K562 (cell line): Measurements from ENCODE around the gene PGPEP1. TPM values are rescaled to one million over a fixed set of nuclear protein-coding genes. Genes with fewer than 3 reads are reported as not detected.

Source experiments
- CREB5 ChIP-seq: fragments of 250-450 bp; sonication (Bioruptor Pico); IDR thresholded peaks from 2 replicates; pipeline ENCODE4 v1.5.0; 2020; ENCODE audit warnings: mild to moderate bottlenecking
- FOXM1 ChIP-seq, 2 experiments: fragments of 450-650 bp in 1 of 2; sonication (generic) in 1 of 2; formaldehyde crosslinking in 1 of 2; IDR thresholded peaks; 2 replicates each; pipeline versions ENCODE4 v1.6.1 to v1.9.0; 2017 to 2022; ENCODE audit warnings: low read depth in 2 of 2, mild to moderate bottlenecking in 2 of 2, missing genetic modification reagents in 1 of 2, moderate library complexity in 1 of 2
- HOMEZ ChIP-seq: fragments of 250-450 bp; sonication (Bioruptor Pico); IDR thresholded peaks from 2 replicates; pipeline ENCODE4 v1.4.0; 2020; ENCODE audit warnings: mild to moderate bottlenecking, moderate library complexity
- MCM3 ChIP-seq: fragments of 450-650 bp; IDR thresholded peaks from 2 replicates; pipeline ENCODE4 v1.6.1; 2016
- NR2C1 ChIP-seq, 2 experiments: fragments of 450-650 bp; IDR thresholded peaks; 2 replicates each; pipeline ENCODE4 v1.6.1; 2017; ENCODE audit warnings: mild to moderate bottlenecking in 2 of 2, antibody characterized with exemption in 1 of 2, inconsistent platforms in 1 of 2, missing compliant biosample characterization in 1 of 2, missing genetic modification characterization in 1 of 2
- ZBTB40 ChIP-seq, 2 experiments: fragments of 450-650 bp in 1 of 2; sonication (generic) in 1 of 2; formaldehyde crosslinking in 1 of 2; IDR thresholded peaks; 2 replicates each; pipeline versions ENCODE4 v1.7.1 to v1.9.0; 2016 to 2022; ENCODE audit warnings: inconsistent platforms in 1 of 2, mild to moderate bottlenecking in 1 of 2, missing genetic modification reagents in 1 of 2
- ZNF584 ChIP-seq: fragments of 200-800 bp; sonication (Bioruptor generic); IDR thresholded peaks from 2 replicates; pipeline ENCODE4 v1.6.1; 2016; ENCODE audit warnings: low read depth, mild to moderate bottlenecking, missing genetic modification characterization, missing compliant biosample characterization
- polyA plus RNA-seq, 8 experiments: library from polyadenylated mRNA; depleted of rRNA in 4 of 8; stranded (reverse) in 5 of 8; unstranded in 3 of 8; fragments of >200 nt; fragmentation: Nextera tagmentation in 2 of 8; fragmentation: Illumina TruSeq in 1 of 8; extraction: Ambion mirVana in 2 of 8; extraction: Trizol in 1 of 8; gene quantifications; 2 replicates each; pipeline versions ENCODE4 v1.2.1 to v1.2.3, GENCODE V29; 2011 to 2014; ENCODE audit warnings: inconsistent platforms in 1 of 8, missing spikeins in 1 of 8
- total RNA-seq, 7 experiments: library from RNA; depleted of rRNA in 6 of 7; stranded (reverse); fragments of >200 nt in 6 of 7; fragmentation: Illumina TruSeq in 2 of 7; extraction: Trizol in 2 of 7; gene quantifications; 2 replicates each; pipeline versions ENCODE4 v1.2.1 to v1.2.3, GENCODE V29; 2011 to 2021; ENCODE audit warnings: low replicate concordance in 1 of 7
- TF ChIP-seq, protein P1 (sequence below): sonication (generic); formaldehyde crosslinking; IDR thresholded peaks from 2 replicates; pipeline ENCODE4 v1.8.0; 2022; ENCODE audit warnings: missing genetic modification reagents, mild to moderate bottlenecking, moderate library complexity, borderline replicate concordance
- TF ChIP-seq, protein P2 (sequence below): sonication (generic); formaldehyde crosslinking; IDR thresholded peaks from 2 replicates; pipeline ENCODE4 v1.8.0; 2022; ENCODE audit warnings: mild to moderate bottlenecking, low read depth, missing genetic modification reagents

The PGPEP1 gene
- total and polyA plus RNA-seq, 9 of the 15 experiments (the other 6 are each of a cell fraction or from before 2014, with no cell fraction given), result 10.0 to 69.6 (median 33.5) TPM

DNA sequence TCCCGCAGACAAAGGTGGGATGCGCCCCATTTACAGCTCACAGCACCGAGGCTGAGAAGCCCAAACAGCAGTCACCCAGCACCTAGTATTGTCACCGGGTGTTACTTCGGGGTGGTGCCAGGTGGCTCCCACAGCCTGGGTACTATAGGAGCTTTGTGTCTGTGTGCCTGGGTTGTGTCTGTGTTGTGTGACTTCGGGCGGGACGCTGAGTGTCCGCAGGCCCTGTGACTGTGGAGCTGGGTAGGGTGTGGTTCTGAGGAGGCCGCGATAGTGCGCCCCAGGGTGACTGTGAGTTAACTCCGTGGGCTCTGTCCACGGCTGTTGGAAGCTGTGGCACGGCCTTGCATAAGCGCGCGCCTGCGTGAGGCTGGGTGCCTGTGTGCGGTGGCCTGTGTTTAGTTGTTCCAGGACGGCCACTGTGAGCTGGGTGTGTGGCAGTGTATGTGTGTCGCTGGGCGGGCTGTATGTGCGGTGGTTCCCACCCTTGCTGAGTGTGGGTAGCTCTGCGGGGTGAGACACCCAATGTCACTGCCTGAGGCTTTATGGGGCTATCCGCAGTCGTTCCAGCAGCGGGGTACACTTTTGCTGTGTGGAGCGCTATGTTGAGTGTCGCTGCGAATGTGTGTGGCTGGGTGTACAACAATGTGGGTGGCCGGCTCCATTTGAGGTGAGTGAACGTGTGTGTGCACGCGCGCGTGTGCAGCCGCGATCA is 78.2 kb downstream of the PGPEP1 start (continued):
- TF ChIP-seq ZBTB40 (IDR thresholded peaks at IDR 0.05), result peak; percentile 69
- no peak for TF ChIP-seq ZBTB40 (CRISPR knock-in tag; IDR thresholded peaks at IDR 0.05)
- TF ChIP-seq NR2C1 (IDR thresholded peaks at IDR 0.05), result no peak
- no peak for TF ChIP-seq NR2C1 (tag; IDR thresholded peaks at IDR 0.05)
- peak; percentile 10; the same call in 1 of the 2 replicates for TF ChIP-seq ZNF584 (CRISPR knock-in tag)
- 0 out of 2 replicates have a peak, but pooled peaks have one; percentile 7 for TF ChIP-seq FOXM1 (IDR thresholded peaks at IDR 0.05; ENCODE audit: low read depth)
- TF ChIP-seq FOXM1 (CRISPR knock-in tag; IDR thresholded peaks at IDR 0.05; ENCODE audit: low read depth), result no peak
- TF ChIP-seq, protein P1, sequence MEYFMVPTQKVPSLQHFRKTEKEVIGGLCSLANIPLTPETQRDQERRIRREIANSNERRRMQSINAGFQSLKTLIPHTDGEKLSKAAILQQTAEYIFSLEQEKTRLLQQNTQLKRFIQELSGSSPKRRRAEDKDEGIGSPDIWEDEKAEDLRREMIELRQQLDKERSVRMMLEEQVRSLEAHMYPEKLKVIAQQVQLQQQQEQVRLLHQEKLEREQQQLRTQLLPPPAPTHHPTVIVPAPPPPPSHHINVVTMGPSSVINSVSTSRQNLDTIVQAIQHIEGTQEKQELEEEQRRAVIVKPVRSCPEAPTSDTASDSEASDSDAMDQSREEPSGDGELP (CRISPR knock-in tag), result peak; percentile 94
- TF ChIP-seq HOMEZ, result 0 out of 2 replicates have a peak, but pooled peaks have one; percentile 34
- no peak for TF ChIP-seq CREB5 (CRISPR knock-in tag)
- TF ChIP-seq, protein P2, sequence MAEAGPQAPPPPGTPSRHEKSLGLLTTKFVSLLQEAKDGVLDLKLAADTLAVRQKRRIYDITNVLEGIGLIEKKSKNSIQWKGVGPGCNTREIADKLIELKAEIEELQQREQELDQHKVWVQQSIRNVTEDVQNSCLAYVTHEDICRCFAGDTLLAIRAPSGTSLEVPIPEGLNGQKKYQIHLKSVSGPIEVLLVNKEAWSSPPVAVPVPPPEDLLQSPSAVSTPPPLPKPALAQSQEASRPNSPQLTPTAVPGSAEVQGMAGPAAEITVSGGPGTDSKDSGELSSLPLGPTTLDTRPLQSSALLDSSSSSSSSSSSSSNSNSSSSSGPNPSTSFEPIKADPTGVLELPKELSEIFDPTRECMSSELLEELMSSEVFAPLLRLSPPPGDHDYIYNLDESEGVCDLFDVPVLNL (CRISPR knock-in tag), result peak; percentile 16; the same call in 1 of the 2 replicates
- TF ChIP-seq MCM3, result no peak
